ENCODE measurements around the gene SGK2. TPM values are rescaled to one million over a fixed set of nuclear protein-coding genes. Genes with fewer than 3 reads are reported as not detected.

SGK2 gene
- total and polyA plus RNA-seq, 2 experiments from 2014 or later: not detected

GRCh38 chr20:43525021-43525420 lies 33.8 kb upstream of the SGK2 start:
- no peak overlapping the region for H3K9ac ChIP-seq
- in situ Hi-C loops (cut with MboI): no loop called here
- H3K4me1 ChIP-seq (ENCODE audit: insufficient read depth): no peaks in the 10 kb centered on the region
- DNase-seq: no peak
- 0 out of 2 replicates have a peak, but pooled peaks cover 3% of the 10 kb centered on the region for H3K27me3 ChIP-seq (replicated peaks; ENCODE audit: insufficient read depth)
- no peaks in the 10 kb centered on the region for H3K36me3 ChIP-seq (ENCODE audit: low read depth)
- TF ChIP-seq EZH2phosphoT487 (IDR thresholded peaks at IDR 0.05; ENCODE audit: insufficient read depth, low read depth) (no peak), EZH2 (IDR thresholded peaks at IDR 0.05; ENCODE audit: insufficient read depth, poor library complexity, severe bottlenecking) (no peak)
- no peak overlapping the region for H3K27ac ChIP-seq
- WGBS, 2 experiments (ENCODE audit: low coverage in 1 of 2, low lambda C conversion rate in 2 of 2, missing lambda C conversion rate in 2 of 2): 24 to 32% methylated on average over 5 of the region's 5 CpGs
- H3F3A ChIP-seq (ENCODE audit: insufficient read depth): no peaks in the 10 kb centered on the region
- no peaks in the 10 kb centered on the region for H3K9me2 ChIP-seq (ENCODE audit: insufficient read depth)
- no peak overlapping the region for H3K4me3 ChIP-seq
- H4K20me1 ChIP-seq (ENCODE audit: insufficient read depth): no peaks in the 10 kb centered on the region
- no peak overlapping the region for H3K4me2 ChIP-seq (ENCODE audit: unreplicated experiment)
- no peak overlapping the region for H2AFZ ChIP-seq
- H3K79me2 ChIP-seq (ENCODE audit: insufficient read depth): no peaks in the 10 kb centered on the region
- H3K9me3 ChIP-seq (ENCODE audit: low read depth): no peaks in the 10 kb centered on the region

- Histone ChIP-seq H3F3A (ENCODE audit: insufficient read depth) (no peaks in the 10 kb centered on the region), H3K36me3 (ENCODE audit: low read depth) (no peaks in the 10 kb centered on the region), H3K4me2 (ENCODE audit: unreplicated experiment) (no peak overlapping the region), H3K9me2 (ENCODE audit: insufficient read depth) (no peaks in the 10 kb centered on the region), H3K27me3 (replicated peaks; ENCODE audit: insufficient read depth) (0 out of 2 replicates have a peak, but pooled peaks cover 3% of the 10 kb centered on the region), H3K79me2 (ENCODE audit: insufficient read depth) (no peaks in the 10 kb centered on the region), H3K4me1 (ENCODE audit: insufficient read depth) (peaks cover 7% of the 10 kb centered on the region), H3K9ac (no peak overlapping the region), H3K4me3 (no peak overlapping the region), H2AFZ (no peak overlapping the region), H3K27ac (no peak overlapping the region), H4K20me1 (ENCODE audit: insufficient read depth) (no peaks in the 10 kb centered on the region), H3K9me3 (ENCODE audit: low read depth) (no peaks in the 10 kb centered on the region)
- DNase-seq: no peak
- 62% methylated on average over 8 of the region's 8 CpGs for WGBS, 2 experiments (ENCODE audit: low coverage in 1 of 2, low lambda C conversion rate in 2 of 2, missing lambda C conversion rate in 2 of 2)
- TF ChIP-seq EZH2 (IDR thresholded peaks at IDR 0.05; ENCODE audit: insufficient read depth, poor library complexity, severe bottlenecking) (no peak), EZH2phosphoT487 (IDR thresholded peaks at IDR 0.05; ENCODE audit: insufficient read depth, low read depth) (no peak)
- in situ Hi-C loops (cut with MboI): no loop called here
These were observed 30.5 kb upstream of the SGK2 start for GRCh38 chr20:43528258-43528875.

DNA sequence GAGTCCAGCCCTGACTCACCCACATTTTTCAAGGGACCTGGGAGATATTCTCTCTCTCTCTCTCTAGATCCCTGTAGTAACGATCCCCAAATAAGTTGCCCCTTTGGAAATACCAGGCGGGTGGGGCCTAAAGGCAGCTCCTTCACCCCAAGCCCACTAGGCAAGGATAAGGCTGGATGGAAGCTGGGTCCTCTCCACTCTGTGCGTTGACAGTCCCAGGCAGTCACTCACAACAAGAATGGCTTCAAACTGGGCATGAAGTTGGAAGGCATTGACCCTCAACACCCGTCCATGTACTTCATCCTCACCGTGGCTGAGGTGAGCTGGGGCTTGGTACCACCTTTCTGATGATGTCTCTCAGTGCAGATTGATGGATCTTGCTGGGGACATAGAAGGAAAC lies 29.8 kb upstream of the SGK2 start:
- no peak overlapping the region for H3K4me3 ChIP-seq
- H3K9ac ChIP-seq: no peak overlapping the region
- no peaks in the 10 kb centered on the region for H3F3A ChIP-seq (ENCODE audit: insufficient read depth)
- no peak overlapping the region for H3K4me2 ChIP-seq (ENCODE audit: unreplicated experiment)
- 74 to 76% methylated on average over 5 of the region's 5 CpGs for WGBS, 2 experiments (ENCODE audit: low coverage in 1 of 2, low lambda C conversion rate in 2 of 2, missing lambda C conversion rate in 2 of 2)
- no peaks in the 10 kb centered on the region for H3K79me2 ChIP-seq (ENCODE audit: insufficient read depth)
- no peaks in the 10 kb centered on the region for H4K20me1 ChIP-seq (ENCODE audit: insufficient read depth)
- in situ Hi-C loops (cut with MboI): no loop called here
- TF ChIP-seq EZH2 (IDR thresholded peaks at IDR 0.05; ENCODE audit: insufficient read depth, poor library complexity, severe bottlenecking): no peak
- TF ChIP-seq EZH2phosphoT487 (IDR thresholded peaks at IDR 0.05; ENCODE audit: insufficient read depth, low read depth): no peak
- DNase-seq: no peak
- no peaks in the 10 kb centered on the region for H3K9me2 ChIP-seq (ENCODE audit: insufficient read depth)
- H3K27ac ChIP-seq: no peak overlapping the region
- 0 out of 2 replicates have a peak, but pooled peaks cover 3% of the 10 kb centered on the region for H3K27me3 ChIP-seq (replicated peaks; ENCODE audit: insufficient read depth)
- peaks cover 7% of the 10 kb centered on the region for H3K4me1 ChIP-seq (ENCODE audit: insufficient read depth)
- no peaks in the 10 kb centered on the region for H3K36me3 ChIP-seq (ENCODE audit: low read depth)
- H3K9me3 ChIP-seq (ENCODE audit: low read depth): no peaks in the 10 kb centered on the region
- H2AFZ ChIP-seq: no peak overlapping the region

GRCh38 chr20:43529457-43530153 lies 29.2 kb upstream of the SGK2 start:
- 82 to 85% methylated on average over 3 of the region's 3 CpGs for WGBS, 2 experiments (ENCODE audit: low coverage in 1 of 2, low lambda C conversion rate in 2 of 2, missing lambda C conversion rate in 2 of 2)
- H3K9ac ChIP-seq: no peak overlapping the region
- H3K4me2 ChIP-seq (ENCODE audit: unreplicated experiment): no peak overlapping the region
- H3F3A ChIP-seq (ENCODE audit: insufficient read depth): no peaks in the 10 kb centered on the region
- no peaks in the 10 kb centered on the region for H3K9me3 ChIP-seq (ENCODE audit: low read depth)
- DNase-seq: no peak
- no peaks in the 10 kb centered on the region for H3K79me2 ChIP-seq (ENCODE audit: insufficient read depth)
- H3K27me3 ChIP-seq (replicated peaks; ENCODE audit: insufficient read depth): 0 out of 2 replicates have a peak, but pooled peaks cover 3% of the 10 kb centered on the region
- no peaks in the 10 kb centered on the region for H3K36me3 ChIP-seq (ENCODE audit: low read depth)
- no peak overlapping the region for H3K4me3 ChIP-seq
- no peak for TF ChIP-seq EZH2 (IDR thresholded peaks at IDR 0.05; ENCODE audit: insufficient read depth, poor library complexity, severe bottlenecking)
- no peak for TF ChIP-seq EZH2phosphoT487 (IDR thresholded peaks at IDR 0.05; ENCODE audit: insufficient read depth, low read depth)
- no peak overlapping the region for H3K27ac ChIP-seq
- H4K20me1 ChIP-seq (ENCODE audit: insufficient read depth): no peaks in the 10 kb centered on the region
- no peaks in the 10 kb centered on the region for H3K9me2 ChIP-seq (ENCODE audit: insufficient read depth)
- H2AFZ ChIP-seq: no peak overlapping the region
- in situ Hi-C loops (cut with MboI): loop anchor here (10.0 kb wide), 1 partner anchor 555 kb away; no protein-coding TSS in a partner anchor
- peaks cover 7% of the 10 kb centered on the region for H3K4me1 ChIP-seq (ENCODE audit: insufficient read depth)

Measured in GM23248 (cell line).